ENCODE measurements around the gene HIGD1A. TPM values are rescaled to one million over a fixed set of nuclear protein-coding genes. Genes with fewer than 3 reads are reported as not detected.
"Not testable (repeated sequence)": the region's sequence is repeated elsewhere in the genome, so short reads cannot be mapped to it uniquely, and the experiment has no call there.

Gene HIGD1A
- total and polyA plus RNA-seq, 5 donors from 2014 or later: 23.9 to 110 (median 88.0) TPM

- H3K27ac ChIP-seq (ENCODE audit: insufficient read depth, low read length, poor library complexity, severe bottlenecking): no peak overlapping the region
- ATAC-seq (ENCODE audit: low read depth in 2 of 2): no peak
- H3K36me3 ChIP-seq (ENCODE audit: control insufficient read depth, insufficient read depth, low read length): no peaks in the 10 kb centered on the region
- Mint-ChIP-seq H3K27me3 (peaks cover 15% of the 10 kb centered on the region), H3K27ac (no peak overlapping the region), H3K36me3 (no peaks in the 10 kb centered on the region), H3K4me3 (no peak overlapping the region), H3K9me3 (peaks cover 0 to 4% (median 0%) of the 10 kb centered on the region in 7 donors), H3K4me1 (no peaks in the 10 kb centered on the region)
- H3K4me3 ChIP-seq (ENCODE audit: low read depth, low read length): no peak overlapping the region
- no peak for DNase-seq
- peaks cover 4% of the 10 kb centered on the region for H3K27me3 ChIP-seq (ENCODE audit: control insufficient read depth, insufficient read depth, low read length)
- no peaks in the 10 kb centered on the region for H3K9me3 ChIP-seq (ENCODE audit: control insufficient read depth in 2 of 2, low read length in 2 of 2)
- H3K4me1 ChIP-seq (ENCODE audit: control insufficient read depth, insufficient read depth, low read length, poor library complexity, severe bottlenecking): no peaks in the 10 kb centered on the region
Observed at GRCh38 chr3:42814246-42814645, 10.0 kb upstream of the HIGD1A start.

GRCh38 chr3:42811118-42811883, 7.0 kb upstream of the HIGD1A start:
- not testable (repeated sequence) for H3K9me3 Mint-ChIP-seq; H3K4me1 ChIP-seq (ENCODE audit: control insufficient read depth, insufficient read depth, low read length, poor library complexity, severe bottlenecking); H3K27ac ChIP-seq (ENCODE audit: insufficient read depth, low read length, poor library complexity, severe bottlenecking); H3K4me3 ChIP-seq (ENCODE audit: low read depth, low read length); H3K36me3 Mint-ChIP-seq; H3K9me3 ChIP-seq (ENCODE audit: control insufficient read depth in 2 of 2, low read length in 2 of 2); ATAC-seq (ENCODE audit: low read depth in 2 of 2); H3K36me3 ChIP-seq (ENCODE audit: control insufficient read depth, insufficient read depth, low read length); H3K4me3 Mint-ChIP-seq; H3K4me1 Mint-ChIP-seq; DNase-seq
- peak overlapping the region in 1 of 3 donors; percentile 16 for H3K27ac Mint-ChIP-seq
- peaks cover 11% of the 10 kb centered on the region for H3K27me3 ChIP-seq (ENCODE audit: control insufficient read depth, insufficient read depth, low read length)
- H3K27me3 Mint-ChIP-seq: peaks cover 28% of the 10 kb centered on the region

GRCh38 chr3:42810706-42811105, 6.4 kb upstream of the HIGD1A start:
- not testable (repeated sequence) for H3K27ac ChIP-seq (ENCODE audit: insufficient read depth, low read length, poor library complexity, severe bottlenecking); ATAC-seq (ENCODE audit: low read depth in 2 of 2); H3K4me3 Mint-ChIP-seq; H3K36me3 Mint-ChIP-seq; DNase-seq; H3K9me3 ChIP-seq (ENCODE audit: control insufficient read depth in 2 of 2, low read length in 2 of 2); H3K9me3 Mint-ChIP-seq; H3K4me1 Mint-ChIP-seq; H3K4me1 ChIP-seq (ENCODE audit: control insufficient read depth, insufficient read depth, low read length, poor library complexity, severe bottlenecking); H3K36me3 ChIP-seq (ENCODE audit: control insufficient read depth, insufficient read depth, low read length); H3K4me3 ChIP-seq (ENCODE audit: low read depth, low read length)
- H3K27me3 ChIP-seq (ENCODE audit: control insufficient read depth, insufficient read depth, low read length): peaks cover 11% of the 10 kb centered on the region
- H3K27me3 Mint-ChIP-seq: peaks cover 28% of the 10 kb centered on the region
- peak overlapping the region in 1 of 3 donors; percentile 20 for H3K27ac Mint-ChIP-seq

- Mint-ChIP-seq H3K27me3 (peaks cover 38% of the 10 kb centered on the region), H3K36me3 (peaks cover 2% of the 10 kb centered on the region)
Observed at GRCh38 chr3:42809202-42809601, 4.9 kb upstream of the HIGD1A start, which contains the start of gene ACKR2. ACKR2 (plus strand) TSS chr3:42809445; CDS start chr3:42864503, 55,058 bp downstream.

GRCh38 chr3:42807929-42808328, 3.6 kb upstream of the HIGD1A start:
- Histone ChIP-seq H3K9me3 (ENCODE audit: control insufficient read depth in 2 of 2, low read length in 2 of 2) (no peaks in the 10 kb centered on the region), H3K27me3 (ENCODE audit: control insufficient read depth, insufficient read depth, low read length) (peaks cover 11% of the 10 kb centered on the region), H3K4me1 (ENCODE audit: control insufficient read depth, insufficient read depth, low read length, poor library complexity, severe bottlenecking) (peaks cover 18% of the 10 kb centered on the region), H3K27ac (ENCODE audit: insufficient read depth, low read length, poor library complexity, severe bottlenecking) (no peak overlapping the region), H3K4me3 (ENCODE audit: low read depth, low read length) (no peak overlapping the region), H3K36me3 (ENCODE audit: control insufficient read depth, insufficient read depth, low read length) (no peaks in the 10 kb centered on the region)
- Mint-ChIP-seq H3K4me1 (peaks cover 2 to 25% (median 14%) of the 10 kb centered on the region in 4 donors), H3K9me3 (peaks cover 0 to 4% (median 0%) of the 10 kb centered on the region in 7 donors), H3K36me3 (peaks cover 2% of the 10 kb centered on the region), H3K27me3 (peaks cover 33% of the 10 kb centered on the region), H3K27ac (no peak overlapping the region), H3K4me3 (peak overlapping the region in 1 of 4 donors; percentile 59)
- ATAC-seq (ENCODE audit: low read depth in 2 of 2) (no peak), DNase-seq (no peak)

More at GRCh38 chr3:42809202-42809601, 4.9 kb upstream of the HIGD1A start, which contains the start of gene ACKR2:
- H3K27ac Mint-ChIP-seq: no peak within 1 kb of the TSS
- H3K4me3 Mint-ChIP-seq: no peak within 1 kb of the TSS
- ATAC-seq (ENCODE audit: low read depth in 2 of 2): no peak
- H3K4me1 Mint-ChIP-seq: peaks cover 0 to 12% (median 6%) of the 10 kb centered on the region in 4 donors
- DNase-seq: no peak
- Histone ChIP-seq H3K9me3 (ENCODE audit: control insufficient read depth in 2 of 2, low read length in 2 of 2) (no peaks in the 10 kb centered on the region), H3K4me1 (ENCODE audit: control insufficient read depth, insufficient read depth, low read length, poor library complexity, severe bottlenecking) (peaks cover 6% of the 10 kb centered on the region), H3K4me3 (ENCODE audit: low read depth, low read length) (no peak within 1 kb of the TSS), H3K36me3 (ENCODE audit: control insufficient read depth, insufficient read depth, low read length) (no peaks in the 10 kb centered on the region), H3K27ac (ENCODE audit: insufficient read depth, low read length, poor library complexity, severe bottlenecking) (no peak within 1 kb of the TSS), H3K27me3 (ENCODE audit: control insufficient read depth, insufficient read depth, low read length) (peaks cover 11% of the 10 kb centered on the region)
- H3K9me3 Mint-ChIP-seq: peaks cover 0 to 4% (median 0%) of the 10 kb centered on the region in 7 donors

GRCh38 chr3:42805141-42805821, 991 bp upstream of the HIGD1A start:
- H3K4me3 ChIP-seq (ENCODE audit: low read depth, low read length): peak overlapping the region; percentile 75
- Mint-ChIP-seq H3K4me1 (peaks cover 21 to 47% (median 35%) of the 10 kb centered on the region in 4 donors), H3K27ac (peak overlapping the region in 2 of 3 donors; percentile 96)

GRCh38 chr3:42804831-42805132, 492 bp upstream of the HIGD1A start:
- Mint-ChIP-seq H3K27me3 (peaks cover 33% of the 10 kb centered on the region), H3K4me3 (peak overlapping the region; percentile 97 to 99 (median 98)), H3K9me3 (peaks cover 0 to 2% (median 0%) of the 10 kb centered on the region in 7 donors), H3K36me3 (peaks cover 2% of the 10 kb centered on the region), H3K27ac (peak overlapping the region in 2 of 3 donors; percentile 96), H3K4me1 (peaks cover 22 to 50% (median 37%) of the 10 kb centered on the region in 4 donors)
- Histone ChIP-seq H3K4me1 (ENCODE audit: control insufficient read depth, insufficient read depth, low read length, poor library complexity, severe bottlenecking) (peaks cover 20% of the 10 kb centered on the region), H3K27ac (ENCODE audit: insufficient read depth, low read length, poor library complexity, severe bottlenecking) (peak overlapping the region; percentile 80), H3K27me3 (ENCODE audit: control insufficient read depth, insufficient read depth, low read length) (peaks cover 11% of the 10 kb centered on the region), H3K4me3 (ENCODE audit: low read depth, low read length) (peak overlapping the region; percentile 75), H3K36me3 (ENCODE audit: control insufficient read depth, insufficient read depth, low read length) (no peaks in the 10 kb centered on the region), H3K9me3 (ENCODE audit: control insufficient read depth in 2 of 2, low read length in 2 of 2) (no peaks in the 10 kb centered on the region)
- DNase-seq (no peak), ATAC-seq (ENCODE audit: low read depth in 2 of 2) (no peak)

More at GRCh38 chr3:42805141-42805821, 991 bp upstream of the HIGD1A start:
- Histone ChIP-seq H3K27me3 (ENCODE audit: control insufficient read depth, insufficient read depth, low read length) (peaks cover 11% of the 10 kb centered on the region), H3K4me1 (ENCODE audit: control insufficient read depth, insufficient read depth, low read length, poor library complexity, severe bottlenecking) (peaks cover 20% of the 10 kb centered on the region), H3K9me3 (ENCODE audit: control insufficient read depth in 2 of 2, low read length in 2 of 2) (no peaks in the 10 kb centered on the region), H3K27ac (ENCODE audit: insufficient read depth, low read length, poor library complexity, severe bottlenecking) (no peak overlapping the region), H3K36me3 (ENCODE audit: control insufficient read depth, insufficient read depth, low read length) (no peaks in the 10 kb centered on the region)
- DNase-seq (peak in 1 of 3 donors; percentile 7), ATAC-seq (ENCODE audit: low read depth in 2 of 2) (no peak)
- peaks cover 0 to 2% (median 0%) of the 10 kb centered on the region in 7 donors for H3K9me3 Mint-ChIP-seq
- peaks cover 2% of the 10 kb centered on the region for H3K36me3 Mint-ChIP-seq
- peak overlapping the region; percentile 97 to 99 (median 98) for H3K4me3 Mint-ChIP-seq
- H3K27me3 Mint-ChIP-seq: peaks cover 33% of the 10 kb centered on the region

Measured in CD4-positive, CD25-positive, alpha-beta regulatory T cell (primary cell).